Mucosa of descending colon (tissue), 3 donors: Measurements from ENCODE around the gene ITPKA. TPM values are rescaled to one million over a fixed set of nuclear protein-coding genes. Genes with fewer than 3 reads are reported as not detected.

ENCODE experiments used
- ATAC-seq: fragments of 200-7000 bp; cut with Tn5 transposase; one replicate; pipeline ENCODE4 v1.9.1; 2020; ENCODE audit warnings: mild to moderate bottlenecking, moderate library complexity
- DNase-seq, 3 donors: peaks; one replicate each; pipeline ENCODE4 v3.0.0-alpha.2; 2020
- H3K36me3 ChIP-seq: fragments of 200-600 bp; one replicate; pipeline ENCODE4 v1.8.0; 2021; ENCODE audit warnings: low read depth, mild to moderate bottlenecking
- H3K4me1 ChIP-seq: fragments of 200-600 bp; one replicate; pipeline ENCODE4 v1.8.0; 2021; ENCODE audit warnings: low read depth, mild to moderate bottlenecking
- H3K4me3 ChIP-seq: fragments of 200-600 bp; one replicate; pipeline ENCODE4 v1.8.0; 2021; ENCODE audit warnings: mild to moderate bottlenecking
- H3K9me3 ChIP-seq: fragments of 200-600 bp; one replicate; pipeline ENCODE4 v1.8.0; 2021; ENCODE audit warnings: mild to moderate bottlenecking
- CTCF ChIP-seq: fragments of 200-600 bp; IDR thresholded peaks from one replicate; pipeline ENCODE4 v1.8.0; 2022; ENCODE audit warnings: antibody characterized with exemption, mild to moderate bottlenecking
- intact Hi-C, 2 donors: fragments of 100-400 bp; cut with DNase I in 1 of 2; cut with micrococcal nuclease in 1 of 2; formaldehyde crosslinking; loops; one replicate each; pipeline versions ENCODE4 v1.11.0 to v1.11.1; 2022; cut with DNase I, micrococcal nuclease
- total RNA-seq, 3 donors: library from RNA; stranded (reverse); fragmentation: NEBNext Ultra II Directional in 2 of 3; extraction: Animal tissue kit (Norgen Biotek cat#: 25700) in 2 of 3; gene quantifications; one replicate each; pipeline versions ENCODE4 v1.2.1 to v1.2.4, GENCODE V29; 2021 to 2023
- donor health status: DM: no; HTN: no; CAD: no; lungs with moderate emphysema.
- donor health status: DM: no; HTN: no; CAD: no.
- donor health status: DM: no; HTN: yes; CAD: no.

ITPKA gene
- total RNA-seq, 3 donors from 2014 or later = 18.3 to 57.5 (median 29.5) TPM

- ATAC-seq (no peak), DNase-seq (peak in 1 of 3 donors; percentile 23)
- no peaks in the 10 kb centered on the region for H3K36me3 ChIP-seq
- H3K9me3 ChIP-seq = no peaks in the 10 kb centered on the region
- intact Hi-C loops = no loop called here
- no peak overlapping the region for H3K4me3 ChIP-seq
- peaks cover 14% of the 10 kb centered on the region for H3K4me1 ChIP-seq
- TF ChIP-seq CTCF = no peak
These were observed 13.1 kb upstream of the ITPKA start for GRCh38 chr15:41480396-41481140.

GRCh38 chr15:41482110-41482877 lies 11.4 kb upstream of the ITPKA start:
- Histone ChIP-seq H3K36me3 (no peaks in the 10 kb centered on the region), H3K4me1 (peaks cover 14% of the 10 kb centered on the region), H3K9me3 (no peaks in the 10 kb centered on the region), H3K4me3 (no peak overlapping the region)
- intact Hi-C loops = no loop called here
- ATAC-seq = peak; percentile 72
- TF ChIP-seq CTCF = no peak
- DNase-seq = peak in 1 of 3 donors; percentile 42

- intact Hi-C loops = no loop called here
- Histone ChIP-seq H3K9me3 (no peaks in the 10 kb centered on the region), H3K36me3 (no peaks in the 10 kb centered on the region), H3K4me3 (no peak overlapping the region), H3K4me1 (peaks cover 14% of the 10 kb centered on the region)
- peak in 1 of 3 donors; percentile 33 for DNase-seq
- TF ChIP-seq CTCF = no peak
- ATAC-seq = peak; percentile 18
These were observed 10.6 kb upstream of the ITPKA start for GRCh38 chr15:41483115-41483514.

- ATAC-seq = peak; percentile 17
- peak in 1 of 3 donors; percentile 39 for DNase-seq
- H3K4me1 ChIP-seq = peaks cover 14% of the 10 kb centered on the region
- no peaks in the 10 kb centered on the region for H3K9me3 ChIP-seq
- H3K4me3 ChIP-seq = no peak overlapping the region
- intact Hi-C loops = no loop called here
- H3K36me3 ChIP-seq = no peaks in the 10 kb centered on the region
- no peak for TF ChIP-seq CTCF
These were observed 10.2 kb upstream of the ITPKA start for GRCh38 chr15:41483519-41483918.

- Histone ChIP-seq H3K36me3 (no peaks in the 10 kb centered on the region), H3K9me3 (no peaks in the 10 kb centered on the region), H3K4me3 (no peak overlapping the region), H3K4me1 (peaks cover 14% of the 10 kb centered on the region)
- no peak for ATAC-seq
- TF ChIP-seq CTCF = no peak
- DNase-seq = peak in 1 of 3 donors; percentile 34
- intact Hi-C loops = no loop called here
These were observed 8.6 kb upstream of the ITPKA start for GRCh38 chr15:41484937-41485625.
